ENCODE data around the gene MSMP. TPM values are rescaled to one million over a fixed set of nuclear protein-coding genes. Genes with fewer than 3 reads are reported as not detected.

Gene MSMP
- total and polyA plus RNA-seq, 2 donors (not counting 1 experiment from before 2014, with no cell fraction given) = 2.3 to 3.9 TPM

- Histone ChIP-seq H3K27me3 (replicated peaks in 1 of 4; ENCODE audit: control extremely low read depth in 1 of 4, control insufficient read depth in 3 of 4, insufficient read depth in 4 of 4, low read length in 3 of 4) (no peaks in the 10 kb centered on the region), H3K4me2 (replicated peaks; ENCODE audit: low read depth, low read length, poor library complexity, severe bottlenecking) (no peak overlapping the region), H3K27ac (ENCODE audit: low read length in 2 of 2) (no peak overlapping the region), H3K9me3 (ENCODE audit: control extremely low read depth in 1 of 3, control insufficient read depth in 2 of 3, insufficient read depth in 1 of 3, low read length in 2 of 3) (no peaks in the 10 kb centered on the region), H3K36me3 (replicated peaks in 1 of 2; ENCODE audit: control extremely low read depth in 1 of 2, control insufficient read depth in 1 of 2, extremely low read depth in 1 of 2, insufficient read depth in 2 of 2, low read length in 1 of 2) (peaks cover 1 to 84% of the 10 kb centered on the region in 2 experiments), H3K79me2 (ENCODE audit: control insufficient read depth, insufficient read depth, low read length) (peaks cover 23% of the 10 kb centered on the region), H3K4me3 (ENCODE audit: control extremely low read depth in 1 of 5, extremely low read depth in 1 of 5, insufficient read depth in 1 of 5, low read depth in 2 of 5, low read length in 4 of 5) (no peak overlapping the region), H3K4me1 (ENCODE audit: control insufficient read depth in 2 of 2, insufficient read depth in 2 of 2, low read length in 2 of 2) (peaks cover 5 to 11% of the 10 kb centered on the region in 2 donors), H2AFZ (ENCODE audit: insufficient read depth, low read depth, low read length, poor library complexity, severe bottlenecking) (no peak overlapping the region), H4K20me1 (ENCODE audit: control insufficient read depth, insufficient read depth, low read length, poor library complexity, severe bottlenecking) (peaks cover 9% of the 10 kb centered on the region), H3K9ac (ENCODE audit: low read length) (no peak overlapping the region)
- no peak overlapping the region for H3K4me3 Mint-ChIP-seq
- H3K9me3 Mint-ChIP-seq (ENCODE audit: insufficient read depth) = no peaks in the 10 kb centered on the region
- intact Hi-C loops (cut with micrococcal nuclease) = loop anchor here (10.0 kb wide), 2 partner anchors 663 to 1727 kb away; partner anchors contain the start of genes FANCG, VCP and ZBTB5
- H3K27ac Mint-ChIP-seq = peak overlapping the region; percentile 3
- DNase-seq = no peak
- ChIA-PET POLR2A (interaction anchor here (1.1 kb wide), 1 partner anchor 11 kb away, joined by 5 read pairs; the partner anchor contains the start of genes GBA2 and RGP1), CTCF (interaction anchor here (1.4 to 9.7 kb wide), 5 partner anchors 8 to 144 kb away, joined by 5 to 142 read pairs (median 9); partner anchors contain the start of genes GBA2, RGP1 and SPAG8)
- ATAC-seq (ENCODE audit: low read depth) = no peak
- 97% methylated on average over 4 of the region's 4 CpGs for WGBS (ENCODE audit: insufficient coverage)
- TF ChIP-seq CTCF (IDR thresholded peaks at IDR 0.05) (no peak), EZH2 (IDR thresholded peaks at IDR 0.05; ENCODE audit: borderline replicate concordance, insufficient read depth, low read depth, low read length, poor library complexity, severe bottlenecking) (no peak)
- peaks cover 5% of the 10 kb centered on the region for H3K4me1 Mint-ChIP-seq
- H3K27me3 Mint-ChIP-seq = no peaks in the 10 kb centered on the region
Measured at GRCh38 chr9:35738186-35738585, 15.9 kb downstream of the MSMP start.

GRCh38 chr9:35737143-35737542 is 16.9 kb downstream of the MSMP start:
- no peak overlapping the region for H3K4me3 ChIP-seq (ENCODE audit: control extremely low read depth in 1 of 5, extremely low read depth in 1 of 5, insufficient read depth in 1 of 5, low read depth in 2 of 5, low read length in 4 of 5)
- peaks cover 30% of the 10 kb centered on the region for H3K79me2 ChIP-seq (ENCODE audit: control insufficient read depth, insufficient read depth, low read length)
- no peaks in the 10 kb centered on the region for H3K9me3 Mint-ChIP-seq (ENCODE audit: insufficient read depth)
- CTCF ChIA-PET = interaction anchor here (0.7 to 9.7 kb wide), 12 partner anchors 9 to 145 kb away, joined by 3 to 142 read pairs (median 8); partner anchors contain the start of genes GBA2, RGP1 and SPAG8
- no peak overlapping the region for H3K4me3 Mint-ChIP-seq
- no peaks in the 10 kb centered on the region for H3K27me3 Mint-ChIP-seq
- WGBS (ENCODE audit: insufficient coverage) = 98% methylated on average over 7 of the region's 7 CpGs
- H3K4me2 ChIP-seq (replicated peaks; ENCODE audit: low read depth, low read length, poor library complexity, severe bottlenecking) = no peak overlapping the region
- TF ChIP-seq CTCF (IDR thresholded peaks at IDR 0.05) (no peak), EZH2 (IDR thresholded peaks at IDR 0.05; ENCODE audit: borderline replicate concordance, insufficient read depth, low read depth, low read length, poor library complexity, severe bottlenecking) (no peak)
- intact Hi-C loops (cut with micrococcal nuclease) = loop anchor here (10.0 kb wide), 2 partner anchors 662 to 1728 kb away; partner anchors contain the start of genes FANCG, VCP and ZBTB5
- H2AFZ ChIP-seq (ENCODE audit: insufficient read depth, low read depth, low read length, poor library complexity, severe bottlenecking) = no peak overlapping the region
- ATAC-seq (ENCODE audit: low read depth) (no peak), DNase-seq (no peak)
- H4K20me1 ChIP-seq (ENCODE audit: control insufficient read depth, insufficient read depth, low read length, poor library complexity, severe bottlenecking) = peaks cover 9% of the 10 kb centered on the region
- peaks cover 10 to 17% of the 10 kb centered on the region in 2 donors for H3K4me1 ChIP-seq (ENCODE audit: control insufficient read depth in 2 of 2, insufficient read depth in 2 of 2, low read length in 2 of 2)
- H3K4me1 Mint-ChIP-seq = peaks cover 12% of the 10 kb centered on the region
- POLR2A ChIA-PET = interaction anchor here (1.1 kb wide), 1 partner anchor 12 kb away, joined by 5 read pairs; the partner anchor contains the start of genes GBA2 and RGP1
- no peak overlapping the region for H3K9ac ChIP-seq (ENCODE audit: low read length)
- no peak overlapping the region for H3K27ac Mint-ChIP-seq
- no peaks in the 10 kb centered on the region for H3K27me3 ChIP-seq (replicated peaks in 1 of 4; ENCODE audit: control extremely low read depth in 1 of 4, control insufficient read depth in 3 of 4, insufficient read depth in 4 of 4, low read length in 3 of 4)
- H3K9me3 ChIP-seq (ENCODE audit: control extremely low read depth in 1 of 3, control insufficient read depth in 2 of 3, insufficient read depth in 1 of 3, low read length in 2 of 3) = no peaks in the 10 kb centered on the region
- peaks cover 1 to 75% of the 10 kb centered on the region in 2 experiments for H3K36me3 ChIP-seq (replicated peaks in 1 of 2; ENCODE audit: control extremely low read depth in 1 of 2, control insufficient read depth in 1 of 2, extremely low read depth in 1 of 2, insufficient read depth in 2 of 2, low read length in 1 of 2)
- H3K27ac ChIP-seq (ENCODE audit: low read length in 2 of 2) = no peak overlapping the region
